ENCODE data around the gene LPO. TPM values are rescaled to one million over a fixed set of nuclear protein-coding genes. Genes with fewer than 3 reads are reported as not detected.

The LPO gene
- total RNA-seq, 1 donor from 2014 or later: not detected

DNA sequence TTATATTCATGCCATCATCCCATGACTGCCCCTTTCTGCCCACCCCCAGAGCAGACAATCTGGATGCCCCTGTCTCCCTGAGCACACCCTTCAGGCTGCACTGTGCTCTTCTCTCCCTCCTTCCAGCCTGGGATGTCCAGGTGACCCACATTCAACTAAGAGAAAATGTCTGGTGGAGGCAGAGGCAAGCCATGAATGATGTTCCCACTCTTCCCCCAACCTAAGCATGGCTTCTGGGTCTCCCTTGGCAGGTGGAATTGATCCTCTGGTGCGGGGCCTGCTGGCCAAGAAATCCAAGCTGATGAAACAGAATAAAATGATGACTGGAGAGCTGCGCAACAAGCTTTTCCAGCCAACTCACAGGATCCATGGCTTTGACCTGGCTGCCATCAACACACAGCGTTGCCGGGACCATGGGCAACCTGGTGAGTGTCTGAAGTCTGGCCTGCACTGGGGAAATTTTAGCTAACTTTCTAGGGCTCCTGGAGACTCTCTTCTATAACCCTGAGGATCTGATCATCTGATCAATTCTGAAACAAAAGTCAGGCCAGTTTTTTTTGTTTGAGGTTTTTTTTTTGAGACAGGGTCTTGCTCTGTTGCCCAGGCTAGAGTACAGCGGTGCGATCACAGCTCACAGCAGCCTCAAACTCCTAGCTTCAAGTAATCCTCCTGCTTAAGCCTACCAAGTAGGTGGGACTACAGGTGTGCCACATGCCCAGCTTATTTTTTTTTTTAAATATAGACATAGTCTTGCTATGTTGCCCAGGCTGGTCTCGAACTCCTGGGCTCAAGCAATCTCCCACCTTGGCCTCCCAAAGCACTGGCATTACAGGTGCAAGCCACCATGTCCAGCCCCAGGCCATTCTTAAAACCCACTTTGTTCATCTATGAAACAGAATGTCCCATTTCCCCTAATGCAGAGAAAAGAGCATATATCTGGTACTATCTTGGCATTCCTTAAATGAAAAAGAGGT is 27.8 kb downstream of the LPO start:
- no peak for DNase-seq (ENCODE audit: low read depth)
- TF ChIP-seq, protein P1, sequence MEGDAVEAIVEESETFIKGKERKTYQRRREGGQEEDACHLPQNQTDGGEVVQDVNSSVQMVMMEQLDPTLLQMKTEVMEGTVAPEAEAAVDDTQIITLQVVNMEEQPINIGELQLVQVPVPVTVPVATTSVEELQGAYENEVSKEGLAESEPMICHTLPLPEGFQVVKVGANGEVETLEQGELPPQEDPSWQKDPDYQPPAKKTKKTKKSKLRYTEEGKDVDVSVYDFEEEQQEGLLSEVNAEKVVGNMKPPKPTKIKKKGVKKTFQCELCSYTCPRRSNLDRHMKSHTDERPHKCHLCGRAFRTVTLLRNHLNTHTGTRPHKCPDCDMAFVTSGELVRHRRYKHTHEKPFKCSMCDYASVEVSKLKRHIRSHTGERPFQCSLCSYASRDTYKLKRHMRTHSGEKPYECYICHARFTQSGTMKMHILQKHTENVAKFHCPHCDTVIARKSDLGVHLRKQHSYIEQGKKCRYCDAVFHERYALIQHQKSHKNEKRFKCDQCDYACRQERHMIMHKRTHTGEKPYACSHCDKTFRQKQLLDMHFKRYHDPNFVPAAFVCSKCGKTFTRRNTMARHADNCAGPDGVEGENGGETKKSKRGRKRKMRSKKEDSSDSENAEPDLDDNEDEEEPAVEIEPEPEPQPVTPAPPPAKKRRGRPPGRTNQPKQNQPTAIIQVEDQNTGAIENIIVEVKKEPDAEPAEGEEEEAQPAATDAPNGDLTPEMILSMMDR (conservative IDR thresholded peaks at IDR 0.05; ENCODE audit: low read depth, low read length): no peak
- H3K4me3 ChIP-seq (ENCODE audit: low read depth, low read length): no peak overlapping the region

- no peak overlapping the region for H3K4me3 ChIP-seq (ENCODE audit: low read depth, low read length)
- TF ChIP-seq, protein P1 (conservative IDR thresholded peaks at IDR 0.05; ENCODE audit: low read depth, low read length): no peak
- no peak for DNase-seq (ENCODE audit: low read depth)
These were observed 29.3 kb downstream of the LPO start for GRCh38 chr17:58267347-58268324.

GRCh38 chr17:58268326-58268725 is 29.9 kb downstream of the LPO start:
- TF ChIP-seq, protein P1 (conservative IDR thresholded peaks at IDR 0.05; ENCODE audit: low read depth, low read length): no peak
- DNase-seq (ENCODE audit: low read depth): no peak
- no peak overlapping the region for H3K4me3 ChIP-seq (ENCODE audit: low read depth, low read length)

DNA sequence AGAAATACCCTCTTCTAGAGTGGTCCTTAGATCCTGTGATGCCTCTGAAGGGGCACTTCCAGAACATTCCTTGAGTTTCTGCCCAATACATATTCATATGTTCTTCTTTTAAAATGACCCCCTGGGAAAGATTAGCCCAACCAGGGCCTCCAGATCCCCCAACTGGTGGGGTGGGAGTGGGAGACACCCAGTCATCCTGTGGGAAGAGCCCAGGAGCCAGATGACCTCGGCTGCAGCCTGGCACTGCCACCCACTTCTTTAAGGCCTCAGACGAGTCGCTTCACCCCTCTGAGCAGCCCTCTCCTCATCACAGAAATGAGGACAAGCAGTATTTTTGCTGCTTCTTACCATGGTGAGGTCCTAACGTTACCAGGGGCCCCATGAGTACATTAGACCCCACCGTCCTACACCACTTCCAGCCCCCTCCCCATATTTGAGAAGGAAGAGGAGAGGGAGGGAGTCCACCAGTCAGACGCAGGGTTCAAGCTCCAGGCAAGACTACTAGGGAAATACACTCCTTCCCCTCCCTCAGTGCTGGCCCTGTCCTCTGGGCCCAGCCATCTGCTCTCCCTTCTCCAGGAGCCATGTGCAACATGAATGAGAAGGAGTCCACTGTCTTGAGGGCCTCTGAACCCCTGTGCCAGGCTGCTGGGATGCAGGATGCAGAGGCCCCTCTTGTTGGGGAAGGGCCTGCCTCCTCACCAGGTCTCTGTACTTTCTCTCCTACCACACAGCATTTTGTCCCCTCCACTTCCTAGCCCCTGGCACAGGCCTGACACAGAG is 30.6 kb downstream of the LPO start:
- H3K4me3 ChIP-seq (ENCODE audit: low read depth, low read length): no peak overlapping the region
- DNase-seq (ENCODE audit: low read depth): no peak
- TF ChIP-seq, protein P1 (conservative IDR thresholded peaks at IDR 0.05; ENCODE audit: low read depth, low read length): no peak

DNA sequence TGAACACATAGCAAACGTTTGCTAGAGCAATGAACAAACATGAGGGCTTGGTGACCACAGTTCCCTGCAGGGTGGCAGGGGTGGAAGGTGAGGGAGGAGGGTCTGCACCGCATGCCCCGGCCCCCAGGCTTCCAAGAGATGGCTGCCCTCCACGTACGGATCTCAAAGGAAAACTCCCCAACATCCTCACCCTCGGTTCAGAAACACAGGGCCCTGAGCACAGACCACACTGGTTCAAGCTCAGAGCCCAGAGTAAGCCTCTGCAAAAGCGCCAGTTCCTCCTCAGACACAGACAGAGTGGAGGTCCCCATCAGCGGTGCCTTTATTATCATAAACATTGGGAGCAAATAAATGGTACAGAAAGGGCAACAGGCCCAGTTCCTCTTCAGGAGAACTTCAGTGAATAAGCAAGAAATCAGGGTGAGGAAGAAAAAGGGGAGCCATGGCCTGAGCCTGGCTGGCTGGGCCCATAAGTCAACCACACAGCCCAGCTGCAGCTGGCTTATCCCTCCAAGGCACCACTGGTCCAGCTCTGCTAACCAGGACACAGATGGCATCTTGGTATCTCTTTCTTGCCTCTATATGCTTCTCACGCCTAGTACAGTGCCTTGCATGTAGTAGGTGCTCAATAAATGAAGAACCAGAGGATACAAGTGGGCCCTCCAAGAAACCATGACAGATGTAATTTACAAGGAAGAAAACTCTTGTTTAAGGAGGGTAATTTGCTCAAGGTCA is 31.3 kb downstream of the LPO start:
- no peak for DNase-seq (ENCODE audit: low read depth)
- TF ChIP-seq, protein P1 (conservative IDR thresholded peaks at IDR 0.05; ENCODE audit: low read depth, low read length): no peak
- no peak overlapping the region for H3K4me3 ChIP-seq (ENCODE audit: low read depth, low read length)

Measured in epithelial cell of proximal tubule (primary cell).